HG02571 (cell line): ENCODE results near the gene CPNE7.

ENCODE experiments used
- ATAC-seq: cut with Tn5 transposase; IDR thresholded peaks from one replicate; pipeline ENCODE4 v1.9.1; 2021; ENCODE audit warnings: mild to moderate bottlenecking, moderate library complexity; ENCODE audit not compliant: unreplicated experiment

CPNE7 gene

GRCh38 chr16:89548344-89549006 lies 27.1 kb upstream of the CPNE7 start:
- ATAC-seq, result no peak

- no peak for ATAC-seq
Measured at GRCh38 chr16:89549007-89549700, 26.4 kb upstream of the CPNE7 start.

- no peak for ATAC-seq
Measured at GRCh38 chr16:89550421-89551007, 25.0 kb upstream of the CPNE7 start.

- ATAC-seq, result no peak
Measured at GRCh38 chr16:89552329-89552728, 23.2 kb upstream of the CPNE7 start.

GRCh38 chr16:89552913-89553312 lies 22.6 kb upstream of the CPNE7 start:
- ATAC-seq, result no peak

GRCh38 chr16:89553733-89554132 lies 21.8 kb upstream of the CPNE7 start:
- no peak for ATAC-seq

GRCh38 chr16:89554343-89554742 lies 21.2 kb upstream of the CPNE7 start:
- no peak for ATAC-seq

GRCh38 chr16:89555265-89555664 lies 20.3 kb upstream of the CPNE7 start:
- ATAC-seq, result no peak

- no peak for ATAC-seq
Measured at GRCh38 chr16:89555780-89556179, 19.8 kb upstream of the CPNE7 start.

- no peak for ATAC-seq
Measured at GRCh38 chr16:89556750-89557689, 18.5 kb upstream of the CPNE7 start.

GRCh38 chr16:89557690-89558490 lies 17.7 kb upstream of the CPNE7 start:
- ATAC-seq, result no peak

GRCh38 chr16:89560378-89561141 lies 15.0 kb upstream of the CPNE7 start, which contains the start of gene RPL13:
Gene RPL13 (plus strand): TSS chr16:89560682. CDS start chr16:89560960, 278 bp downstream.
- peak; percentile 81 for ATAC-seq

- ATAC-seq, result no peak
Measured at GRCh38 chr16:89561142-89561883, 14.2 kb upstream of the CPNE7 start.

- no peak for ATAC-seq
Measured at GRCh38 chr16:89561884-89562599, 13.5 kb upstream of the CPNE7 start.

- no peak for ATAC-seq
Measured at GRCh38 chr16:89562939-89563338, 12.6 kb upstream of the CPNE7 start.

- no peak for ATAC-seq
Measured at GRCh38 chr16:89563639-89564392, 11.7 kb upstream of the CPNE7 start.

GRCh38 chr16:89564476-89565255 lies 10.9 kb upstream of the CPNE7 start:
- no peak for ATAC-seq
